ENCODE measurements around the gene KLC1. TPM values are rescaled to one million over a fixed set of nuclear protein-coding genes. Genes with fewer than 3 reads are reported as not detected.

Gene KLC1
- total and polyA plus RNA-seq, 7 donors, result 86.4 to 256 (median 150) TPM

GRCh38 chr14:103738701-103739451 lies 109.9 kb downstream of the KLC1 start:
- Histone ChIP-seq H3K36me3 (ENCODE audit: insufficient read depth in 1 of 2, low read depth in 1 of 2) (peaks cover 0 to 78% of the 10 kb centered on the region in 2 donors), H3K27ac (no peak overlapping the region), H3K9me3 (no peaks in the 10 kb centered on the region), H3K4me3 (no peak overlapping the region), H3K4me1 (no peaks in the 10 kb centered on the region), H3K27me3 (ENCODE audit: insufficient read depth in 3 of 3, low read length in 2 of 3) (no peaks in the 10 kb centered on the region)
- DNase-seq (peak in 1 of 2 donors; percentile 25), ATAC-seq (peak in 2 of 4 donors; percentile 23 to 40)
- intact Hi-C loops (cut with DNase I), result no loop called here
- TF ChIP-seq, protein P1, sequence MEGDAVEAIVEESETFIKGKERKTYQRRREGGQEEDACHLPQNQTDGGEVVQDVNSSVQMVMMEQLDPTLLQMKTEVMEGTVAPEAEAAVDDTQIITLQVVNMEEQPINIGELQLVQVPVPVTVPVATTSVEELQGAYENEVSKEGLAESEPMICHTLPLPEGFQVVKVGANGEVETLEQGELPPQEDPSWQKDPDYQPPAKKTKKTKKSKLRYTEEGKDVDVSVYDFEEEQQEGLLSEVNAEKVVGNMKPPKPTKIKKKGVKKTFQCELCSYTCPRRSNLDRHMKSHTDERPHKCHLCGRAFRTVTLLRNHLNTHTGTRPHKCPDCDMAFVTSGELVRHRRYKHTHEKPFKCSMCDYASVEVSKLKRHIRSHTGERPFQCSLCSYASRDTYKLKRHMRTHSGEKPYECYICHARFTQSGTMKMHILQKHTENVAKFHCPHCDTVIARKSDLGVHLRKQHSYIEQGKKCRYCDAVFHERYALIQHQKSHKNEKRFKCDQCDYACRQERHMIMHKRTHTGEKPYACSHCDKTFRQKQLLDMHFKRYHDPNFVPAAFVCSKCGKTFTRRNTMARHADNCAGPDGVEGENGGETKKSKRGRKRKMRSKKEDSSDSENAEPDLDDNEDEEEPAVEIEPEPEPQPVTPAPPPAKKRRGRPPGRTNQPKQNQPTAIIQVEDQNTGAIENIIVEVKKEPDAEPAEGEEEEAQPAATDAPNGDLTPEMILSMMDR (IDR thresholded peaks at IDR 0.05), result no peak
- 66 to 83% (median 68%) methylated on average over 34 of the region's 34 CpGs for WGBS, 3 donors

GRCh38 chr14:103739466-103739792 lies 110.4 kb downstream of the KLC1 start:
- H3K4me3 ChIP-seq, result no peak overlapping the region
- WGBS, 3 donors, result 68 to 79% (median 72%) methylated on average over 6 of the region's 6 CpGs
- intact Hi-C loops (cut with DNase I), result no loop called here
- TF ChIP-seq, protein P1 (IDR thresholded peaks at IDR 0.05), result no peak
- H3K9me3 ChIP-seq, result no peaks in the 10 kb centered on the region
- H3K36me3 ChIP-seq (ENCODE audit: insufficient read depth in 1 of 2, low read depth in 1 of 2), result peaks cover 0 to 73% of the 10 kb centered on the region in 2 donors
- H3K4me1 ChIP-seq, result no peaks in the 10 kb centered on the region
- H3K27me3 ChIP-seq (ENCODE audit: insufficient read depth in 3 of 3, low read length in 2 of 3), result no peaks in the 10 kb centered on the region
- DNase-seq (peak in 1 of 2 donors; percentile 47), ATAC-seq (no peak)
- no peak overlapping the region for H3K27ac ChIP-seq

- H3K9me3 ChIP-seq, result no peaks in the 10 kb centered on the region
- no peak for ATAC-seq
- no peaks in the 10 kb centered on the region for H3K4me1 ChIP-seq
- DNase-seq, result peak in 1 of 2 donors; percentile 49
- H3K4me3 ChIP-seq, result no peak overlapping the region
- peaks cover 0 to 75% of the 10 kb centered on the region in 2 donors for H3K36me3 ChIP-seq (ENCODE audit: insufficient read depth in 1 of 2, low read depth in 1 of 2)
- no peaks in the 10 kb centered on the region for H3K27me3 ChIP-seq (ENCODE audit: insufficient read depth in 3 of 3, low read length in 2 of 3)
- TF ChIP-seq, protein P1 (IDR thresholded peaks at IDR 0.05), result no peak
- H3K27ac ChIP-seq, result no peak overlapping the region
- WGBS, 3 donors, result 88 to 91% (median 89%) methylated on average over 29 to 30 of the region's 30 CpGs
- intact Hi-C loops (cut with DNase I), result no loop called here
Observed at GRCh38 chr14:103739793-103740501, 110.9 kb downstream of the KLC1 start.

GRCh38 chr14:103740991-103741689 lies 112.1 kb downstream of the KLC1 start:
- Histone ChIP-seq H3K27me3 (ENCODE audit: insufficient read depth in 3 of 3, low read length in 2 of 3) (no peaks in the 10 kb centered on the region), H3K4me3 (no peak overlapping the region), H3K4me1 (no peaks in the 10 kb centered on the region), H3K36me3 (ENCODE audit: insufficient read depth in 1 of 2, low read depth in 1 of 2) (peaks cover 0 to 78% of the 10 kb centered on the region in 2 donors), H3K27ac (no peak overlapping the region), H3K9me3 (no peaks in the 10 kb centered on the region)
- no peak for ATAC-seq
- 80 to 85% (median 81%) methylated on average over 14 of the region's 14 CpGs for WGBS, 3 donors
- TF ChIP-seq, protein P1 (IDR thresholded peaks at IDR 0.05), result no peak
- intact Hi-C loops (cut with DNase I), result no loop called here
- DNase-seq, result no peak
